IPS DF 4.7 (cell line): ENCODE data around the gene TGFBR3L.

Experiments
- DNase-seq: peaks from one replicate; pipeline ENCODE4 v3.0.0-alpha.2; 2013; ENCODE audit warnings: low spot score; ENCODE audit errors: extremely low read depth

The TGFBR3L gene

GRCh38 chr19:7914598-7915045 is at the start of gene TGFBR3L:
Gene TGFBR3L (plus strand): TSS chr19:7914830.
- no peak for DNase-seq

GRCh38 chr19:7865262-7865911 is 49.2 kb upstream of the TGFBR3L start:
- no peak for DNase-seq

GRCh38 chr19:7866399-7867091 is 48.1 kb upstream of the TGFBR3L start:
- no peak for DNase-seq

GRCh38 chr19:7867092-7867844 is 47.4 kb upstream of the TGFBR3L start:
- no peak for DNase-seq

GRCh38 chr19:7868326-7868670 is 46.3 kb upstream of the TGFBR3L start:
- no peak for DNase-seq

- no peak for DNase-seq
Measured at GRCh38 chr19:7868671-7869452, 45.8 kb upstream of the TGFBR3L start.

- no peak for DNase-seq
Measured at GRCh38 chr19:7869453-7869909, 45.1 kb upstream of the TGFBR3L start.

GRCh38 chr19:7869910-7870511 is 44.6 kb upstream of the TGFBR3L start:
- no peak for DNase-seq

- no peak for DNase-seq
Measured at GRCh38 chr19:7870571-7871436, 43.8 kb upstream of the TGFBR3L start.

- DNase-seq = no peak
Measured at GRCh38 chr19:7871437-7872305, 43.0 kb upstream of the TGFBR3L start.

- DNase-seq = no peak
Measured at GRCh38 chr19:7872306-7873204, 42.1 kb upstream of the TGFBR3L start.

GRCh38 chr19:7873304-7874075 is 41.1 kb upstream of the TGFBR3L start:
- no peak for DNase-seq

- no peak for DNase-seq
Measured at GRCh38 chr19:7874076-7874896, 40.3 kb upstream of the TGFBR3L start, which contains the start of gene PRR36. Gene PRR36 (minus strand): TSS chr19:7874390. CDS start chr19:7873689, 701 bp downstream.

GRCh38 chr19:7874897-7875273 is 39.7 kb upstream of the TGFBR3L start:
- no peak for DNase-seq

- DNase-seq = no peak
Measured at GRCh38 chr19:7877249-7877836, 37.3 kb upstream of the TGFBR3L start.
